Brain microvascular endothelial cell (primary cell): ENCODE data around the gene ZNF599.

Experiments
- DNase-seq: peaks from one replicate; pipeline ENCODE4 v3.0.0-alpha.2; 2020
- H3K27ac ChIP-seq: fragments of 250-450 bp; sonication (Bioruptor Pico); 2 replicates; pipeline ENCODE4 v1.5.1; 2020; ENCODE audit warnings: mild to moderate bottlenecking, moderate library complexity
- H3K27me3 ChIP-seq: fragments of 250-450 bp; sonication (Bioruptor Pico); replicated peaks from 2 replicates; pipeline ENCODE4 v1.5.1; 2020; ENCODE audit warnings: mild to moderate bottlenecking
- H3K36me3 ChIP-seq: fragments of 250-450 bp; sonication (Bioruptor Pico); replicated peaks from 2 replicates; pipeline ENCODE4 v1.5.1; 2020; ENCODE audit warnings: mild to moderate bottlenecking
- H3K4me3 ChIP-seq: 2 replicates; pipeline ENCODE4 v1.5.1; 2011; ENCODE audit warnings: low read depth, mild to moderate bottlenecking, control low read depth, low read length, moderate library complexity
- CTCF ChIP-seq: IDR thresholded peaks from 2 replicates; pipeline ENCODE4 v1.5.1; 2011; ENCODE audit warnings: low read depth, mild to moderate bottlenecking, moderate library complexity, low read length, control low read depth, inconsistent platforms; ENCODE audit errors: missing control alignments
- in situ Hi-C: cut with HindIII; loops from 2 replicates; pipeline ENCODE4 v1.10.0; 2017; ENCODE audit warnings: low sequenced_read_pairs, low pct_ligation_motif_present

Gene ZNF599

DNA sequence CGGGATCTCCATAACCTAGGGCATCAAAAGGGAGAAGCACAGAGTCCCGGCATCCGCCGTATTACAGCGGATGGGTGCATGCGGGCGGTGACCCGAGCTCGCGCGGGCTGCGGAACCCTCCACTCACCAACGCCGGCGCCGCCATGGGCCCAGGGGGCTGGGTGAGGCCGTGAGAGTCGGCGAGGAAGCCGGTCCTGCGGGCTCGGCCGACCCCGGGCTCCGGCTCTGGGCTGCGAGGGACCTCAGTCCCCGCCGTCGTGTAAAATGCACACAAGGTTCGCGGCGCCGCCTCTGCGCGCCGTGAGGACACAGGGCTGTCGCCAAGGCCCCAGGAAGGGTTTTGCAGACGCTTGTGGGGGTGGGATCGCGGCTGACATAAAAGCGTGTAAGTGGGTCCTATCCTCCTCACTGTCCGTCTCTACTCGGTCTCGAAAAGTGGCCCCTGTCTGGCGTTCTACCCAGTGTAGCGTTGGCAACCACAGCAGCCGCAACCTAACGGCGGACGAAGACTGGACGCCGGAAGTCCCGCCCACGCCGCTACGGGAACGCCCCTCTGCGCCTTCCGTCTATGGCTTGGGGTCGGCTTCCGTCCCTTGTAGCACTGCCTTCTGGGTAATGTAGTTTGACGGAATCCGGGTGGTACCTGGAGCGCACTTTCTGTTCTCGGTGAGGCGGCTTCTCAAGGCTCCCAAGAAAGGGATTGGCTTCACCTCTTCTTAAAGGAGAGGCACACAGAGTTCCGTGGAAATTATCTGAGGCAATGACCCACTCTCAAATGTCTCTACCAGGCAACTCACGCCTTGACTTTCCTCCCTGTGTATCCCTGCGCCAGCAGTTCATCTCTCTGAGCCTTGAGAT lies at the start of gene ZNF599:
Gene ZNF599, minus strand, starts transcription at position 519 of the 858 bp plus-strand sequence. Its CDS starts 374 bp downstream, at position 145.
- peak within 1 kb of the TSS; percentile 78 for H3K4me3 ChIP-seq
- H3K36me3 ChIP-seq, result peaks cover 12% of the 10 kb centered on the region
- H3K27me3 ChIP-seq, result no peaks in the 10 kb centered on the region
- peak; percentile 85 for DNase-seq
- H3K27ac ChIP-seq, result peak within 1 kb of the TSS; percentile 43
- TF ChIP-seq CTCF, result no peak
- in situ Hi-C loops, result no loop called here

DNA sequence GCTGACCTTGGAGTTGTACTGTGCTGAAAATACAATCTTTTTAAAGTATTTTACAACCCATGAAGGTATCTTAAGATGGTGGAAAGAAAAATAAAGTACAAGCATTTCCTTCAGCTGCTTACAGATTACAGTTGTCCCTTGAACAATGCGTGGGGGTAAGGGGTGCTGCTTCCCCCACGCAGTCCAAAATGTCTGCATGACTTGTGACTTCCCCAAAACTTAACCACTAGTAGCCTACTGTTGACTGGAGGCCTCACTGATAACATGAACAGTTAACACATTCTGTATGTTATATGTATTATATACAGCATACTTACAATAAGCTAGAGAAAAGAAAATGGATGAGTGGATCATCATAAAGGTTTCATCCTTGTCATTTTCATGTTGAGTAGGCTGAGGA lies 45.3 kb upstream of the ZNF599 start:
- Histone ChIP-seq H3K27me3 (no peaks in the 10 kb centered on the region), H3K27ac (no peak overlapping the region), H3K36me3 (no peaks in the 10 kb centered on the region), H3K4me3 (no peak overlapping the region)
- no peak for DNase-seq
- no peak for TF ChIP-seq CTCF
- in situ Hi-C loops, result no loop called here

DNA sequence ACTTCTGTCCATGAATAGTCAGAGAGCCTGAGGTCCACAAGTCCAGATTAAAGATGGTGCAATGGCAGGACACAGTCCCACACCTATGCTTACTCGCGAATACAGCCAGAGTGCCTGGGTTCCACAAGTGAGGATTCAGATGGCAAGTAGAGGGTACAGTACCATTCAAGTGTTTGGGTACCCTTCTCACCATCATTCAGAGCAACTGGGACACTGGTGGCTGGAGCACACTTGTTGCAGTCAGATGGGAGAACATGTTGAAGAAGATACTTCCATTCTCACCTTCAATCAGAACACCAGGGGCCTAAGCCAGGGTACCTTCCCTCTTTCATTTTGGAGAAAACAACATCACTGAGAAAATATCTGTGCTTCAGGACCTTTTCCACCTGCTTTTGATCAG lies 43.7 kb upstream of the ZNF599 start:
- no peak for DNase-seq
- no peak overlapping the region for H3K4me3 ChIP-seq
- no peak overlapping the region for H3K27ac ChIP-seq
- in situ Hi-C loops, result no loop called here
- no peak for TF ChIP-seq CTCF
- H3K27me3 ChIP-seq, result no peaks in the 10 kb centered on the region
- no peaks in the 10 kb centered on the region for H3K36me3 ChIP-seq

DNA sequence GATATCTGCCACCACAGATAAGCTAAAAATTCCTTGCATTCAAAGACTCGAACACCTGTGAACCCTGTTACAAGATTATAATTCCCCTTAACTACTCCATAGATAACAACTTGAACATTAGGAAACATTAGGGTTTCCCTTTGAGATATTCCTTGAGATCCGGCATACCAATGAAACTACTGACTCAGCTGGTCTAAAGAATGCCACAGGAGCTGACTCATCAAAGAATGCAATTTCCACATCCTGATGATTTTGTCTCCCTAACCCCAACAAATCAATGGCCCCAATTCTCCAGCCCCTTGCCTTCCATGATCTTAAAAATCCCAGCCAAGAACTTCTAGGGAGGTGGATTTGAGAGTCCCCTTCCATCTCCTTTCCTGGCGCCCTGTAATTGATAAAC lies 35.6 kb upstream of the ZNF599 start:
- in situ Hi-C loops, result no loop called here
- Histone ChIP-seq H3K4me3 (no peak overlapping the region), H3K27me3 (no peaks in the 10 kb centered on the region), H3K36me3 (no peaks in the 10 kb centered on the region), H3K27ac (no peak overlapping the region)
- DNase-seq, result peak; percentile 53
- no peak for TF ChIP-seq CTCF

GRCh38 chr19:34806976-34807860 lies 34.2 kb upstream of the ZNF599 start:
- TF ChIP-seq CTCF, result no peak
- in situ Hi-C loops, result no loop called here
- H3K36me3 ChIP-seq, result no peaks in the 10 kb centered on the region
- H3K27ac ChIP-seq, result no peak overlapping the region
- H3K27me3 ChIP-seq, result no peaks in the 10 kb centered on the region
- no peak for DNase-seq
- H3K4me3 ChIP-seq, result no peak overlapping the region
